Tibial nerve (tissue), 4 donors: Measurements from ENCODE around the gene GNB1L. TPM values are rescaled to one million over a fixed set of nuclear protein-coding genes. Genes with fewer than 3 reads are reported as not detected.
"Not testable (repeated sequence)": the region's sequence is repeated elsewhere in the genome, so short reads cannot be mapped to it uniquely, and the experiment has no call there.

Experiments used
- DNase-seq, 2 donors: peaks; one replicate each; pipeline ENCODE4 v3.0.0-alpha.2; 2019; ENCODE audit warnings: low spot score in 2 of 2
- H3K27ac ChIP-seq, 4 donors: fragments of 200-600 bp; sonication (generic) in 3 of 4; one replicate each; pipeline ENCODE4 v1.5.1; 2017 to 2019; ENCODE audit warnings: mild to moderate bottlenecking in 1 of 4
- H3K27me3 ChIP-seq, 2 donors: fragments of 200-600 bp; sonication (generic) in 1 of 2; one replicate each; pipeline versions ENCODE4 v1.5.1 to v1.6.0; 2017 to 2019
- H3K36me3 ChIP-seq, 3 donors: fragments of 200-600 bp; sonication (generic); one replicate each; pipeline ENCODE4 v1.5.1; 2018 to 2019
- H3K4me1 ChIP-seq, 4 donors: fragments of 200-600 bp; sonication (generic) in 3 of 4; one replicate each; pipeline ENCODE4 v1.5.1; 2017 to 2019
- H3K4me3 ChIP-seq, 4 donors: fragments of 200-600 bp; sonication (generic) in 3 of 4; one replicate each; pipeline ENCODE4 v1.5.1; 2017 to 2019; ENCODE audit warnings: mild to moderate bottlenecking in 1 of 4, moderate library complexity in 1 of 4
- H3K9me3 ChIP-seq, 4 donors: fragments of 200-600 bp; sonication (generic) in 3 of 4; one replicate each; pipeline ENCODE4 v1.5.1; 2017 to 2019
- CTCF ChIP-seq, 5 experiments: fragments of 200-600 bp in 3 of 5; fragments of 450-650 bp in 2 of 5; sonication (generic) in 3 of 5; IDR thresholded peaks; one replicate each; pipeline ENCODE4 v1.5.1; 2016 to 2019; ENCODE audit warnings: antibody characterized with exemption in 5 of 5, mild to moderate bottlenecking in 3 of 5, moderate library complexity in 2 of 5
- EP300 ChIP-seq, 2 donors: sonication (generic); formaldehyde crosslinking; IDR thresholded peaks; one replicate each; pipeline ENCODE4 v1.6.1; 2017; ENCODE audit warnings: antibody characterized with exemption in 2 of 2, mild to moderate bottlenecking in 1 of 2
- POLR2A ChIP-seq, 2 donors: fragments of 450-650 bp; IDR thresholded peaks; one replicate each; pipeline ENCODE4 v1.6.1; 2017; ENCODE audit warnings: antibody characterized with exemption in 2 of 2, mild to moderate bottlenecking in 2 of 2, moderate library complexity in 2 of 2
- whole genome bisulfite sequencing, 2 donors: methylation state at CpG; one replicate each; pipeline ENCODE4 v1.1.5; 2018; 5-methylcytosine and 5-hydroxymethylcytosine counted together
- total RNA-seq, 4 donors: library from RNA; depleted of rRNA; stranded (reverse); fragments of >200 nt; gene quantifications; one replicate each; pipeline ENCODE4 v1.1.0, GENCODE V29; 2016

GNB1L gene
- total RNA-seq, 4 donors from 2014 or later, result 2.9 to 8.1 (median 6.3) TPM

- no peak for DNase-seq
- Histone ChIP-seq H3K4me3 (no peak overlapping the region), H3K4me1 (peaks cover 0 to 4% (median 2%) of the 10 kb centered on the region in 4 donors), H3K9me3 (peaks cover 0 to 34% (median 0%) of the 10 kb centered on the region in 4 donors), H3K27me3 (no peaks in the 10 kb centered on the region), H3K27ac (no peak overlapping the region), H3K36me3 (peaks cover 0 to 38% (median 0%) of the 10 kb centered on the region in 3 donors)
- TF ChIP-seq CTCF (IDR thresholded peaks at IDR 0.05), result no peak
- no peak for TF ChIP-seq EP300 (IDR thresholded peaks at IDR 0.05)
- no peak for TF ChIP-seq POLR2A (IDR thresholded peaks at IDR 0.05)
- WGBS, 2 donors, result 92 to 95% methylated on average over 2 of the region's 2 CpGs
Observed at GRCh38 chr22:19793661-19794310, 60.9 kb downstream of the GNB1L start.

GRCh38 chr22:19793161-19793560, 61.5 kb downstream of the GNB1L start:
- WGBS, 2 donors, result 63 to 69% methylated on average over 2 of the region's 2 CpGs
- TF ChIP-seq POLR2A (IDR thresholded peaks at IDR 0.05) (no peak), EP300 (IDR thresholded peaks at IDR 0.05) (no peak), CTCF (IDR thresholded peaks at IDR 0.05) (no peak)
- no peak for DNase-seq
- H3K36me3 ChIP-seq, result peaks cover 0 to 44% (median 0%) of the 10 kb centered on the region in 3 donors
- H3K4me1 ChIP-seq, result peaks cover 0 to 3% (median 1%) of the 10 kb centered on the region in 4 donors
- no peaks in the 10 kb centered on the region for H3K27me3 ChIP-seq
- no peak overlapping the region for H3K4me3 ChIP-seq
- no peak overlapping the region for H3K27ac ChIP-seq
- H3K9me3 ChIP-seq, result peaks cover 0 to 34% (median 0%) of the 10 kb centered on the region in 4 donors

GRCh38 chr22:19792383-19792896, 62.2 kb downstream of the GNB1L start:
- not testable (repeated sequence) for DNase-seq, H3K27ac ChIP-seq, H3K4me3 ChIP-seq, H3K4me1 ChIP-seq, H3K27me3 ChIP-seq
- Histone ChIP-seq H3K9me3 (peaks cover 0 to 34% (median 0%) of the 10 kb centered on the region in 4 donors), H3K36me3 (peaks cover 0 to 51% (median 0%) of the 10 kb centered on the region in 3 donors)
- 90 to 95% methylated on average over 13 of the region's 13 CpGs for WGBS, 2 donors

GRCh38 chr22:19791894-19792293, 62.8 kb downstream of the GNB1L start:
- no peak overlapping the region for H3K27ac ChIP-seq
- peaks cover 0 to 57% (median 0%) of the 10 kb centered on the region in 3 donors for H3K36me3 ChIP-seq
- H3K4me1 ChIP-seq, result peaks cover 0 to 3% (median 1%) of the 10 kb centered on the region in 4 donors
- no peak overlapping the region for H3K4me3 ChIP-seq
- no peak for DNase-seq
- no peaks in the 10 kb centered on the region for H3K27me3 ChIP-seq
- peaks cover 0 to 34% (median 0%) of the 10 kb centered on the region in 4 donors for H3K9me3 ChIP-seq
- no peak for TF ChIP-seq CTCF (IDR thresholded peaks at IDR 0.05)
- TF ChIP-seq EP300 (IDR thresholded peaks at IDR 0.05), result no peak
- TF ChIP-seq POLR2A (IDR thresholded peaks at IDR 0.05), result no peak

GRCh38 chr22:19791243-19791642, 63.4 kb downstream of the GNB1L start:
- Histone ChIP-seq H3K36me3 (peaks cover 0 to 61% (median 0%) of the 10 kb centered on the region in 3 donors), H3K27ac (no peak overlapping the region), H3K27me3 (no peaks in the 10 kb centered on the region), H3K4me3 (no peak overlapping the region), H3K4me1 (peaks cover 0 to 3% (median 1%) of the 10 kb centered on the region in 4 donors), H3K9me3 (peaks cover 0 to 34% (median 0%) of the 10 kb centered on the region in 4 donors)
- no peak for DNase-seq
- TF ChIP-seq EP300 (IDR thresholded peaks at IDR 0.05) (no peak), CTCF (IDR thresholded peaks at IDR 0.05) (no peak), POLR2A (IDR thresholded peaks at IDR 0.05) (no peak)
